Measurements from ENCODE around the gene HECW1.
"Not testable (repeated sequence)": the region's sequence is repeated elsewhere in the genome, so short reads cannot be mapped to it uniquely, and the experiment has no call there.

The HECW1 gene

GRCh38 chr7:43590862-43591557, 478.6 kb downstream of the HECW1 start:
- H3K4me2 ChIP-seq: no peak overlapping the region
- TF ChIP-seq Cebpa-rat (IDR thresholded peaks at IDR 0.05): no peak
- H3K9ac ChIP-seq: no peak overlapping the region
- peaks cover 49 to 100% (median 92%) of the 10 kb centered on the region in 11 experiments; a peak in 21 of 22 replicates for H4K20me1 ChIP-seq
- H3K27me3 ChIP-seq: no peaks in the 10 kb centered on the region
- no peak overlapping the region for H3K27ac ChIP-seq
- H3K9me3 ChIP-seq (replicated peaks in 1 of 11): no peaks in the 10 kb centered on the region
- peaks cover 0 to 7% (median 4%) of the 10 kb centered on the region in 11 experiments; a peak in 10 of 22 replicates for H3K36me3 ChIP-seq
- peaks cover 0 to 10% (median 5%) of the 10 kb centered on the region in 10 experiments; a peak in 3 of 20 replicates for H3K4me1 ChIP-seq
- no peak overlapping the region for H3K4me3 ChIP-seq

- no peak overlapping the region for H3K4me3 ChIP-seq
- H3K4me2 ChIP-seq: no peak overlapping the region
- H3K27ac ChIP-seq: no peak overlapping the region
- peaks cover 43 to 100% (median 86%) of the 10 kb centered on the region in 11 experiments; a peak in 21 of 22 replicates for H4K20me1 ChIP-seq
- no peaks in the 10 kb centered on the region for H3K9me3 ChIP-seq (replicated peaks in 1 of 11)
- peaks cover 0 to 10% (median 4%) of the 10 kb centered on the region in 10 experiments; a peak in 2 of 20 replicates for H3K4me1 ChIP-seq
- no peaks in the 10 kb centered on the region for H3K27me3 ChIP-seq
- peaks cover 4 to 14% (median 10%) of the 10 kb centered on the region in 11 experiments; a peak in 19 of 22 replicates for H3K36me3 ChIP-seq
- TF ChIP-seq Cebpa-rat (IDR thresholded peaks at IDR 0.05): no peak
- H3K9ac ChIP-seq: no peak overlapping the region
These were observed 479.2 kb downstream of the HECW1 start for GRCh38 chr7:43591558-43592180.

GRCh38 chr7:43592326-43592725, 479.9 kb downstream of the HECW1 start:
- Histone ChIP-seq H3K4me3 (no peak overlapping the region), H4K20me1 (peaks cover 42 to 98% (median 79%) of the 10 kb centered on the region in 11 experiments; a peak in 21 of 22 replicates), H3K27me3 (no peaks in the 10 kb centered on the region), H3K4me2 (no peak overlapping the region), H3K36me3 (peaks cover 11 to 20% (median 17%) of the 10 kb centered on the region in 11 experiments), H3K9ac (no peak overlapping the region), H3K27ac (no peak overlapping the region), H3K4me1 (peaks cover 0 to 10% (median 4%) of the 10 kb centered on the region in 10 experiments; a peak in 2 of 20 replicates), H3K9me3 (replicated peaks in 1 of 11) (no peaks in the 10 kb centered on the region)
- no peak for TF ChIP-seq Cebpa-rat (IDR thresholded peaks at IDR 0.05)

DNA sequence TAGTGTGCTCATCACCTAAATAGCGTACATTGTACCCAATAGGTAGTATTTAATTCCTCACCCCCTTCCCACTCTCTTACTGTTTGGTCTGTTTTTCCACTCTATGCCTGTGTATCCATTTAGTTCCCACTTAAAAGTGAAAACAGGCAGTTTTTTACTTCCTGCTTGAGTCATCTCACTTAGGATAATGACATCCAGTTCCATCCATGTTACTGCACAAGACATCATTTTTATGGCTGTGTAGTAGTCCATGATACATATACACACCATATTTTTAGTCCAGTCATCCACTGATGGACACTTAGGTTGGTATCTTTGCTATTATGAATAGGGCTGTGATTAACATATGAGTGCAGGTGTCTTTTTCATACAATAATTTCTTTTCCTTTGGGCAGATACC, 480.6 kb downstream of the HECW1 start:
- Histone ChIP-seq H3K27me3 (no peaks in the 10 kb centered on the region), H3K4me1 (peaks cover 0 to 10% (median 4%) of the 10 kb centered on the region in 10 experiments; a peak in 2 of 20 replicates), H3K9ac (no peak overlapping the region), H3K27ac (no peak overlapping the region), H3K36me3 (peaks cover 17 to 27% (median 24%) of the 10 kb centered on the region in 11 experiments), H3K4me3 (no peak overlapping the region), H3K4me2 (no peak overlapping the region), H3K9me3 (replicated peaks in 1 of 11) (no peaks in the 10 kb centered on the region), H4K20me1 (peaks cover 38 to 94% (median 74%) of the 10 kb centered on the region in 11 experiments; a peak in 21 of 22 replicates)
- no peak for TF ChIP-seq Cebpa-rat (IDR thresholded peaks at IDR 0.05)

DNA sequence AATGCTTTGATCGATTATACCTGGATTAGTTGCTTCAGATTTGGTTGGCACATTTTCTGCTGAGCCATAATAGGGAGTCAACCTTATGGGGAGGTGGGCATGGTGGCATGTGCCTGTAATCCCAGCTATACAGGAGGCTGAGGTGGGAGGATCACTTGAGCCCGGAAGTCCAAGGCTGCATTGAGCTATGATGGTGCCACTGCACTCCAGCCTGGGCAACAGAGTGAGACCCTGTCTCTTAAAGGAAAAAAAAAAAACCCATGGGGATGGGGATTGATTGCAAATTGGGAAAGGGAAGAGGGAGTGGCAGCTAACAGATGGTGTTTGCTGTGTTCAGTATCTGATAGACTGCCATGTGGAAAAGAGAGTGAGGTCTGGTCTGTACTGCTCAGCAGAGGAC, 481.6 kb downstream of the HECW1 start:
- Histone ChIP-seq H3K36me3 (peaks cover 28 to 37% (median 33%) of the 10 kb centered on the region in 11 experiments), H3K4me3 (no peak overlapping the region), H3K9ac (no peak overlapping the region), H4K20me1 (peaks cover 28 to 84% (median 64%) of the 10 kb centered on the region in 11 experiments; a peak in 21 of 22 replicates), H3K27me3 (no peaks in the 10 kb centered on the region), H3K27ac (no peak overlapping the region), H3K4me1 (peaks cover 0 to 10% (median 4%) of the 10 kb centered on the region in 10 experiments; a peak in 2 of 20 replicates), H3K9me3 (replicated peaks in 1 of 11) (no peaks in the 10 kb centered on the region), H3K4me2 (no peak overlapping the region)
- no peak for TF ChIP-seq Cebpa-rat (IDR thresholded peaks at IDR 0.05)

GRCh38 chr7:43596426-43596825, 484.0 kb downstream of the HECW1 start:
- not testable (repeated sequence) for H3K4me3 ChIP-seq; H3K27me3 ChIP-seq; H3K4me2 ChIP-seq; H3K27ac ChIP-seq; H3K9me3 ChIP-seq (replicated peaks in 1 of 11); H3K9ac ChIP-seq; H3K4me1 ChIP-seq
- Histone ChIP-seq H3K36me3 (peaks cover 40 to 56% (median 51%) of the 10 kb centered on the region in 11 experiments), H4K20me1 (peaks cover 13 to 72% (median 41%) of the 10 kb centered on the region in 11 experiments; a peak in 20 of 22 replicates)

GRCh38 chr7:43600056-43600455, 487.6 kb downstream of the HECW1 start:
- H3K9me3 ChIP-seq (replicated peaks in 1 of 11): no peaks in the 10 kb centered on the region
- TF ChIP-seq Cebpa-rat (IDR thresholded peaks at IDR 0.05): no peak
- no peak overlapping the region for H3K4me3 ChIP-seq
- no peak overlapping the region for H3K4me2 ChIP-seq
- H3K27ac ChIP-seq: no peak overlapping the region
- no peak overlapping the region for H3K9ac ChIP-seq
- H4K20me1 ChIP-seq: peaks cover 0 to 72% (median 26%) of the 10 kb centered on the region in 11 experiments; a peak in 11 of 22 replicates
- H3K4me1 ChIP-seq: no peaks in the 10 kb centered on the region; a peak in 1 of 20 replicates
- H3K27me3 ChIP-seq: no peaks in the 10 kb centered on the region
- H3K36me3 ChIP-seq: peaks cover 40 to 89% (median 63%) of the 10 kb centered on the region in 11 experiments

DNA sequence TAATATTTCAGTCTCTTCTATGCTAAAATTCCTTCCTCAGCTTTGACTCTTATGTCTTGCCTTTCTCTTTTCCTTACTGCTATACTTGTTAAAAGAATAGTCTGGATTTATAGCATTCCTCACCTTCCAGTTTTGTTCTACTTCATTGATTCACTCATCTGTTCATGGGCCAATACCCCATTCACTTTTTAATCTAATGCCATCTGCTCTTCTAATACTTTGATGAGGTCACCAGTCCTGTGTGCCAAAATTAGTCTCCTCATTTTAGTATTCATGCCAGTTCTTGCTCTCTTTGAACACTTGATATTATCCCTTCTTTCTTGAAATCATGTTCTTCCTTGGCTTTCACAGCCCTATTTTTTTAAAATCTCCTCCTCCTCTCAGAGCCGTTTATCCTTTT, 489.8 kb downstream of the HECW1 start:
- Histone ChIP-seq H3K4me1 (no peaks in the 10 kb centered on the region; a peak in 1 of 20 replicates), H3K4me2 (no peak overlapping the region), H3K27ac (no peak overlapping the region), H4K20me1 (peaks cover 0 to 66% (median 16%) of the 10 kb centered on the region in 11 experiments; a peak in 12 of 22 replicates), H3K27me3 (no peaks in the 10 kb centered on the region), H3K36me3 (peaks cover 29 to 83% (median 50%) of the 10 kb centered on the region in 11 experiments), H3K9me3 (replicated peaks in 1 of 11) (no peaks in the 10 kb centered on the region), H3K4me3 (no peak overlapping the region), H3K9ac (no peak overlapping the region)
- no peak for TF ChIP-seq Cebpa-rat (IDR thresholded peaks at IDR 0.05)

GRCh38 chr7:43604251-43604650, 491.8 kb downstream of the HECW1 start:
- no peak for TF ChIP-seq Cebpa-rat (IDR thresholded peaks at IDR 0.05)
- H4K20me1 ChIP-seq: peaks cover 0 to 70% (median 16%) of the 10 kb centered on the region in 11 experiments; a peak in 10 of 22 replicates
- H3K9me3 ChIP-seq (replicated peaks in 1 of 11): no peaks in the 10 kb centered on the region

More at GRCh38 chr7:43604251-43604650, 491.8 kb downstream of the HECW1 start:
- Histone ChIP-seq H3K27me3 (no peaks in the 10 kb centered on the region), H3K36me3 (peaks cover 19 to 83% (median 48%) of the 10 kb centered on the region in 11 experiments), H3K4me2 (no peak overlapping the region), H3K4me1 (no peaks in the 10 kb centered on the region; a peak in 1 of 20 replicates), H3K4me3 (no peak overlapping the region), H3K9ac (no peak overlapping the region), H3K27ac (no peak overlapping the region)

Data from BLaER1 treated with 17β-estradiol and CSF1 and Interleukin-3, amounts not matched to agents 10 nM and 100 nM (cell line).